AG08396 (cell line): Measurements from ENCODE around the gene RNF149.
"Not testable (repeated sequence)": the region's sequence is repeated elsewhere in the genome, so short reads cannot be mapped to it uniquely, and the experiment has no call there.

Experiments used
- DNase-seq: peaks from one replicate; pipeline ENCODE4 v3.0.0; 2012; ENCODE audit warnings: low spot score, mixed read lengths

The RNF149 gene

DNA sequence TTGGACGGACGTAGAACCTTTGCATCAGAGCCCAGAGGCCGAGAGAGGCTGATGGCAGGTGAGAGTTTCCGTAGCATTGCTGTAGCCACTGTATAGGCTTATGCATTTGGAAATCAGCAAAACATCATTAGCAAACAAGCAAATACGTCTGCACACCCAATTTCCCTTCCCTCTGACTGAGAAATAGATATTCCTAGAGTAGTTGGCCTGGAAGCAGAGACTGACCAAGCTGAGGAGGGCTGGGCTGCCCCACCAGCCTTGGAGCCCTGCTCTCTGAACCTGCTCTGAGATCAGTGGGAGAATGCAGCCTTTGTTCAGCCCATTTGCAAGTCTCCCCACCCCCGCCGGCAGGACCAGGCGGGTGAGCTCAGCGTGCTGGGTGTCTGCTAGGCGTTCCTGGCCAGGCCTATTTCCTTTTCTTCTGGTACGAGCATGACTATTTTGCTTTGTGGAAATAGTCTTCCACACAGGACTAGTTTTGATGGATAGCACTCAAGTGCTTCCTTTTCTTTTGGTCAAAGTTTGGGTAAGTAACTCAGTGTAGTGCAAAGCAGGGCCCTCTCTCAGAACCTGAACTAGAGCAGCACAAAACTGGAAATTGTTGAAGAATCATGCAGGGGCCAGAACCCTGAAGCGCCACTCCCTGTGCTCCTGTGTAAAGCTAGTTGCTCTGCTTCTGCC, 21.9 kb upstream of the RNF149 start:
- no peak for DNase-seq

DNA sequence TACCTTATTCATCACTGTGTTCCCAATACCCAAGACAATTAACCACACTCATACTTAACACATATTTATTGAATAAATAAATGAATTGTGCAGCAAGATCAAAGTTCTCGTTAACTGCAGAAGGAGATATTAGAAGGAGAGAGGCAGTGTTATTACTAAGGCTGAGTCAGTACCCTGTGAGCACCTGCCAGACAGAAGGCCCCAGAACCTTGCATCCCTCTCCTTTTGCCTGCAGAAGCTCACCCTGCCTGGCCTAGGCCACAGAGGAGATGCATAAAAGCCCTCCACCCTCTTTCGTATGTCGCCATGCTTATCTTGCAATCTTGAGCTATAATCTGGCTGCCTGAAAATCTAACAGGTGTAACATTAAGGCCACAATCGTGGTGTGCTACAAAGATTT, 20.5 kb upstream of the RNF149 start:
- no peak for DNase-seq

DNA sequence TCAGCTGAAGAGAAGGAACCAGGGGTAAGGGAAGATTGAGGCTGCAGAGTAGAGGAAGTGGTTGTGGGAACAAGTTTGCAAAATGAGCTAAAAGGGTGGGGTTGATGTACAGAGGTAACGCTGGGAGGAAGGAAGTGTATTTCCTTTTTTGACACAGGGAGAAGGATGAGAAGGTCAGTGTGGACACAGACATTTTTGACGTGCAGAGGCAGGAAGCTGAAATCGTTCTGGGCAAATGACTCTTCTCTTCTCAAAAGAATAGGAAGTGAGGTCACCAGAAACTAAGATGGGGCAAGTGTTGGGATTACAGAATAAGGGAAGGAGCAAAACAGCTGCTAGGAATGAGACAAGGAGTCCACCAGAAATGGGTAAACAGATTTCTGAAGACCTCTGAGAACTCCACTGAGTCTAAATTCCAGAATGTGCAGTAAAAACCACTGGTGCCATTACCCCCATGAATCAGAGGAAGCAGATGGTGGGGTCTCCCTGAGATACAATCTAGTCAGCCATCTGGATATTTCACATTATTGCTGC, 20.0 kb upstream of the RNF149 start:
- no peak for DNase-seq

DNA sequence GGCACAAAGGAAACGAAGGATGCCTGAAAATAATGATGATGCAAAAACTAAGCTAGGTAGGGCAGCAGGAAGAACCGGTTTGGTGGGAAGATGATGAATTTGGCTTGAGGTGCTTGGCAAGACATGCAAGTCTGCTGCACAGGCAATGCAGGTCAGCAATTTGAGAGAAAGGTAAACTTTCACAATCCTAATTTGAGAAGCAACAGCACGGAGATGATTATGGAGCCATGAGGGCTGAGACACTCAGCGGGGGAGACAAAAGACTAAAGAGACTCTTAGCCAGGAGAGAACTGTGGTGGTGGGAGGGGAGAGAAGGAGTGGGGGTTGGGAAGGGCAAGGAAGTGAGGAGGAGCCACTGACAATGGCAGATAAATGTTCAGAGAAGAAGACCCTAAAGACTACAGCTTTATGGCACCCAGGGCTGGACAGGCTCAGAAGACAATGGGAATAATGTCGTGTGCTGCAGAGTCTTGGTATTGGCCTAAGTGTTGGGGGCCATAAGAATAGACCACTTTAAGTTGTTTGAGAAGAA, 19.4 kb upstream of the RNF149 start:
- no peak for DNase-seq

DNA sequence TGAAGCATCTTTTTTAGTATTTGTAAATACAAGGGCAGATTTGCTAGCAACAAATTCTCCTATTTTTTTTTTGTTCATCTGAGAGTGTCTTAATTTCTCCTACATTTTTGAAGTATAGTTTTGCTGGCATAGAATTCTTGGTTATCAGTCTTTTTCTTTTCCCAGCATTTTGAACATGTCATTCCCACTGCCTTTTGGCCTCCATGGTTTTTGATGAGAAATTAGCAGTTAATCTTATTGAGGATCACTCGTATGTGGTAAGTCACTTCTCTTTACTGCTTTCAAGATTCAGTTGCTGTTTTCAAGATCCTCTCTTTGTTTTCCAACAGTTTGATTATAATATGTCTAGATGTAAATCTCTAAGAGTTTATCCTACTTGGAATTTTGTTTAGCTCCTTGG, 16.9 kb upstream of the RNF149 start:
- no peak for DNase-seq

DNA sequence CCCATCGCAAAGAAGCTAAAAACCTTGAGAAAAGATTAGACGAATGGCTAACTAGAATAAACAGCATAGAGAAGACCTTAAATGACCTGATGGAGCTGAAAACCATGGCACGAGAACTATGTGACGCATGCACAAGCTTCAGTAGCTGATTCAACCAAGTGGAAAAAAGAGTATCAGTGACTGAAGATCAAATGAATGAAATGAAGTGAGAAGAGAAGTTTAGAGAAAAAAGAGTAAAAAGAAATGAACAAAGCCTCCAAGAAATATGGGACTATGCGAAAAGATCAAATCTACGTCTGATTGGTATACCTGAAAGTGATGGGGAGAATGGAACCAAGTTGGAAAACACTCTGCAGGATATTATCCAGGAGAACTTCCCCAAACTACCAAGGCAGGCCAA, 8.1 kb upstream of the RNF149 start:
- DNase-seq, result not testable (repeated sequence)

DNA sequence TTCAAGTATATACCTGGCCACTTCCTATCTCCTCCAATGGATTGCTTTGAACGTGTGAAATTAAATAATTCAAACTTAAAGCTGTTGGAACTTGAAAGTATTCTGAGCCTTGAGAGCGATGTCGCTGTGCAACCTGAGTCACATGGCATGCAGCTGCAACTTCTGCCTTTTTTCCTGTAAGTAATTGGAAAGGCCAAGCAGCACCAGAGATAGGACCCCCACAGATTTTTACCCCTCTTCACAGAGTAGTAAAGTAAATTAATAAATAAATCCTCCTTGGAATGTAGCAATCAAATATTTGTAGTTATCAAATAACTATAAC, 3.2 kb upstream of the RNF149 start:
- no peak for DNase-seq

DNA sequence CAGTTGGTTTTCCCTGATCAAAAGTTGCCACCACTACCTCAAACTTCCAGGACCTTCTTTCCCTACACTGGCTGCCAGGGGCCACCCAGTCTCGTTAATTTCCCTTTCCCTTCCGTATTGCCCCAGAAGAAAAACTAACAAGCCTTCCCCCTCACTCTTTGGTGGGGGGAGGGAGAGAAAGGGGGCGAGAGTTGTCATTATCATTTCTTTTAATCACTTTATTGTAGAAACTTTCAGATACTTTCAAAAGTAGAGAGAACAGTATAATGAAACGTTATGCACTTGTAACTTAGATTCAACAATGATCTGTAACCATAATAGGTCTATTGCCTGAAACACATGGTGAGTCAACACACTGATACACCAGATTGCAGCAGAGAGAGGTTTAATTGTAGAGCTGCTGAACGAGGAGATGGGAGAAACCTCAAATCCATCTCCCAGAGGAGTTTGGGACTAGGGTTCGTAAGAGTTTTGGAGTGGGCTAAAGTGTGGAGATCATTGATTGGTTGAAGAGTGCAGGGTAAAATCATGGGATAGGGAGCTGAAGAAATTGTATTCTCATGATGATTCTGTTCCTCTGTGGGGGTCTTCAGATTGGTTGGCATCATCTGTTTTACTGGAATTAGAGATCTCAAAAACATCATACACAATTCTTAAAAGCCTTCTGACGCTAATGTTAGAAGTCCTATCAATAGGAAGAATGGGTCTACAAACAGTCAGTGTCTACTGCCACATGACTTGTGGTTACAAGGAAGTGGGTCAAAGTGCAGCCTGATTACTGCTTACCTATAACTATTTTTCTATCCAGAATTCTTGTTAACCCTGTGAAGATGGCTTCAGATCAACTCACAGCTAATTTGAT, 2.6 kb upstream of the RNF149 start:
- DNase-seq, result no peak

DNA sequence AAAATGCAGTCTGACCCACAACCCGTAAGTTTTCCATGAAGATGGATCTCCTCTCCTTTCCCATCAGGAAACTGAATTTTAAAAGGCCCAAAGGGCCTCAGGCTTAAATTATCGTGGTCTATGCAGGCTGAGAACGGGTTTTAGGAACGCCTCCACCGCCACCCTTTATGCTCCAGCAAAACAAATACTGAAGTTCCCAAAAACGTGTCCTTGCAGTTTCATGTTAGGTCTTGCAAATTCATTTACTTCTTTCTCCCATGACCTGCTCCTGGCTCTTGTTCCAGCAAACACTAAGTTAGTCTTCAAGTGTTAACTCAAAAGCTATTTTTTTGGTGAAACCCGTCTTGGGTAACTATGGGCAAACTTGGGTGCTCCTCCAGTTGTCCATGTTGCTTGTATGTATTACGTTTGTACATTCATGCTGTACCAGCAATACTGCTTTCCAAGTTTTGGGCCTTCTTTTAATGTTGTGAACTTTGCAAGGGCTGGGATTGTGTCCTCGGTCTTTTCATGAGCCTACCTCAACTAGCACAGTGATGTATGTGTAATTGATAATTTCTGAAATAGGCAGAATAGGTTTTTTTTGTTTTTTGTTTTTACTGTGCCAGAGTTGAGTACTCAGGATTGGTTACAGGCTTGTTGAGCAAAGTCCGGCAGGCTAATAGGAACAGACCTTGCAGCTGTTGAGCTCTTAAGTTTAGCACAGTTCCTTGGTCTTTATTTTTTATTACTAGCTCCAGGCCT, 1.8 kb upstream of the RNF149 start:
- DNase-seq, result no peak

DNA sequence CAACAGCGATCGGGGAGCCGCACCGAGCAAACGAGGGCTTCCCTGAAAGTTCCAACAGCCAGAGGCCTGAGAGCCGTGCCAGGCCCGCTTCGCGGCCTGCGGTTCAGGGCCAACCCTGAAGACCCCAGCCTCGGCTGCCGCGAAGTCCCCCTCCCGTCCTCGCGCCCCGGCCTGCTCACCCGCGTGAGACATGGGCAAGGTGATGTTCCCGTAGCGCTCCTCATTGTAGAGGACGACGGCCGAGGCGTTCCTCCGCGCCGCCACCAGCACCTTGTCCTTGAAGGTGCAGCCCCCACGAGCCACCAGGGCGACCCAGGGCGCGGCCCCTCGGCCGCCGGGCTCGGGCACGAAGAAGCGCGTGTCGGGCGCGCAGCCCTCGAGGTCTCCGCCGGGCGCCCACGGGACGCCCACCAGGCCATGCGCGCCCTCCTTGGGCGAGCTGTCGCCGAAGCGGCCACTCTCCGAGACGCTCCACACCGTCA, 510 bp downstream of the RNF149 start:
- DNase-seq, result no peak

DNA sequence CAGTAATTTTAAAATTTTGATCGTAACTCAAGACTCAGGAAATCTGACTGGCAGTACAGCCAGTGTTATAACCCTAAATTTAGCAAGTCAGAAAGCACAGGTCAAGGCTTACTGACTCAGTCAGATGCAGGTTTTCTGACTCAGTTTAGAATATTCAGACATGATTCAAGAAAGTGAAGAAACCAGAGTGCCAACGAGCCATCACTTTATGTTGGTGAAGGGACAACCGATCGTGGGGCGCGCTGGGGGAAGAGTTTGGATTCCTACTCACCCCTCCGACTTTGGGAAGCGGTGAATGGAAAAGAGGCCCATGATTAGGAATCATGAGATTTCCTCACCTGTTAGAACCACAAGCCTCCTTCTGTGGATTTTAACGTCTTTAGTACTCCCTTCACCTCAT, 998 bp downstream of the RNF149 start:
- DNase-seq, result no peak

DNA sequence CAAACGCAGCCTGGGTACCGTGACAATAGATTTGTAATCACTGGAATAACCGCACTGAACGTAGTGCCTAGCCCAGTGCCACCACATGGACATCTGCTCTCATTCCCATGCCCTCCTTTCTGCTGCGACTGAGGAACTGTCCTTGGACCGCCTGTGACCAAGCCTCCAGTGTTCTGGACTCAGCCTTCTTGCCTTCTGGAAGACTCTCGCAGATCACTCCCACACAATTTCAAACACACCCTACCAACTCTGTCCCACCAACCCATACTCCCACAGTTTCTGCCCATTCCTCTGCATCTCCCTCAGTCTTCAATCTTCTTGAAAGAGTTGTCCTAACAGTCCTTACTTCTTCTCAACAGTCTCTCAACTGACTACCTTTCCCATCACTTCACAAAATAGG, 2.1 kb downstream of the RNF149 start:
- DNase-seq, result no peak

DNA sequence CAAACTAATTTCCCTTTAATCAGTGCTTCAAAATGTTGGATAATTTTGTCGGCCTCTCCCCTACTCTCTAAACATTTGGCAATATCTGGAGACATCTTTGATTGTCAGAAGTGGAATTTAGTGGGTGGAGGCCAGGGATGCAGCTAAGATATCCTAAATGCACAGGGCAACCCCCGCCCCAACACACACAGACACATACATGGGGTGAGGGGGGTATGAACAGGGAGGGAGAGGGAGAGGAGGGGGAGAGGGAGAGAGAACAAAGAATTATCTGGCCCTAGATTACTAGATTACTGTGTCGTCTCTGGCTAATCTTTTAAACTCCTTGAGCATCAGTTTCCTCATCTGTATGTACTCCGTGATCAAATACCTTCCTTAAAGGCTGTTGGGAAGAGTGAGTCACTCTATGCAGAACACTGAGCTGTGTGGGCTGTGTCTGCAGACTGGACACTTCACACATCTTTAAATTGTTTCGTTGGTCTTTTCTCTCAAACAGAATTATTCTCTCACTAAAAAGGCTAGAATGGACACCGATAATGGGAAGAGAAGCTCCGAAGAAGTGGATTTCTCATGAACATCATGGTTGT, 2.9 kb downstream of the RNF149 start:
- DNase-seq, result peak; percentile 49

DNA sequence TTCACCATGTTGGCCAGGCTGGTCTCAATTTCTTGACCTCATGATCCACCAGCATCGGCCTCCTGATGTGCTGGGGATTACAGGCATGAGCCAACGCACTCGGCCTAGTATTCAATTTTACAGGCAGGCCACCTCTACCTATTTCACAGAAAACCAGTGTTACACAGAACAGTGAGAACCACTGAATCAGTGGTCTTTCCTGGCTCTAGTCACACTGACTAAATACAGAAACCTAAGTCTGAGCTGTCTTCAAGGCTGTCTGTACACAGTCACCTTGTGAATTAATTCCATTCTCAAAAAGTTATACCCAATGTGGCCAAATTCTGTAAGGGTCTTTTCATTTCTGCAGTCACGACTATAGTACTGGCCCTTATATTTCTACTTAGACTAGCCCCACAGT, 3.5 kb downstream of the RNF149 start:
- DNase-seq, result no peak

DNA sequence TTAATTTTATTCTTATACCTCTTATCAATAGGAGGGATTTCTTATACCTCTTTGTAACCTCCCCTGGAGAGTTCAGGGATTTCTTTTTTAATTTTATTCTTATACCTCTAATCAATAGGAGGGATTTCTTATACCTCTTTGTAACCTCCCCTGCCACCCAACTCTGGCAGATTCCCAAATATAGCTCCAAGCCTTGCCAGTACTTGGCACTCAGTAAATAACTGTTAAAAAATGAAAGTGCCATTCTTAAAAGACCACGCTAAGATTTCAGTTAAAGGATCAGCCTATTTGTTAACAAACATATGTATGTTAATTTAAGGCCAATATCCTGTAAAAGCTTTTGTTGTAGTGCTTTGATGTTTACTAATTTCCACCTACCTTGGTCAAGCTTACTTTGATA, 4.8 kb downstream of the RNF149 start:
- no peak for DNase-seq

DNA sequence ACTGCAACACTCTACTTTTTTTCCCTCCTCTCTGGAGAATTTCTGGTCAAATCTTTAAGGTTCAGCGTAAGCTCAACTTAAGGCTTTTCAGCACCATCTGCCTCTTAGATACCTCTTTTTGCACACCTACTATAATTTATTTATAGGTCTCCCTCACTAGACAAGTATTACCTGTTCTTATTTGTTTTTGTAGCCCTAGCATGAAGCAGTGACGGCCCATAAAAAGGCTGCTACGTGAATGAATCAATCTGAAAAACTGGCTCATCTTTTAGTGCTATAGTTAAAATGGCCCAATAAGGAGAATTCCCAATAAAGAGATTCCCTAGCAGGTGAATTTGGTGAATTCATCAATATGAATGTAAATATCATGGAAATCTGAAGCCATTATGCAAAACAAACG, 6.5 kb downstream of the RNF149 start:
- no peak for DNase-seq

DNA sequence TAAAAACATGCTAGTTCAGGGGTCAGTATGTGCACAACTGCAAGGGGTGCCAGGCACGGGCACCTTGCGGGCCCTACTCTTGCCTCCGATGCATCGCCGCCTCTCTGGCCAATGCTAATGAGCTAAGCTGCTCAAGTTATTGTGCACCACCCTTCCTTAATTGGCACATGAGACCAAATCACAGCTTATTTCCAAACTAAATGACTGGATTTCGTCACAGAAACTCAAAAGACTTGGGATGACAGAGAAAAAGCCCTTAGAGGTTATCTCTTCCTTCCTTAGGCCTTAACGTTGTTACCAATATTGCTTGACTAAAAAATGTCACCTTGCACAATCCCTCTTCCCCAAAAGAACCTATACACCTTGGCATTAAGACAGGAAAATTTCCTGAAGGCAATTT, 7.7 kb downstream of the RNF149 start:
- DNase-seq, result no peak

DNA sequence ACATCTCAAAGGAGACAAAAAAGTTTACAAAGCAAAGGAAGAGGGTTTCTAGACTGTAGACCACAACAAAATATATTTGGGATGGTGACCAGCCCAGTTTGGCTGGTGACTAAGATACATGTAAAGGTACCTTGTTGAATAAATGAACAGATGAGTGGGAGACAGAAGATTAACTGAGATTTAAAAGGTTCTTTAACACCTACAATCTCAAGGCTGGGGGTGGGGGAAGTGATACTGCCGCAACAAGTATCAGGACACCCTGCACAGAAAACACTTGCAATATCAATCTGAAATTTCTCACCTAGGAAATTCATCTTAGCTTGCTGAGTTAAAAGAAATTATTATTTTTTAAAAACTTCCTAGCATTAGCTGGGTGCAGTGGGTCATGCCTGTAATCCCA, 8.3 kb downstream of the RNF149 start:
- DNase-seq, result no peak

DNA sequence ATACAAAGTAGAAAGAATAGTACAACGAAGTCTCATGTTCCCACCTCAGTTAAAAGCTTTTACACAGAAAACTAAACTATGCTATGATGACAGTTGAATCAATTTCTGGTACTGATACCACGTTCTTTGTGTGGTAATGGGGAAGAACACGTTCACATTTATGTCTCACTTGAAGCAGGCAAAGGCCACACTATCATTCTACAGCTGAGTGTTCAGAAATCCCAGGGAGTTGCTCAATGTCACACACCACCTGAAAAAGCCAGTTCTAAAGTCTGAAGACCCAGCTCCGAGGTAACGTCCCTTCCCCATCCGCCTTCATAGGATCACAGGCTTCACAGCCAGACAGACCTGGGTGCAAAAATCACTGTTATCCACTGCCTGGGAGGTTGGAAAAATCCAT, 8.9 kb downstream of the RNF149 start:
- DNase-seq, result no peak

DNA sequence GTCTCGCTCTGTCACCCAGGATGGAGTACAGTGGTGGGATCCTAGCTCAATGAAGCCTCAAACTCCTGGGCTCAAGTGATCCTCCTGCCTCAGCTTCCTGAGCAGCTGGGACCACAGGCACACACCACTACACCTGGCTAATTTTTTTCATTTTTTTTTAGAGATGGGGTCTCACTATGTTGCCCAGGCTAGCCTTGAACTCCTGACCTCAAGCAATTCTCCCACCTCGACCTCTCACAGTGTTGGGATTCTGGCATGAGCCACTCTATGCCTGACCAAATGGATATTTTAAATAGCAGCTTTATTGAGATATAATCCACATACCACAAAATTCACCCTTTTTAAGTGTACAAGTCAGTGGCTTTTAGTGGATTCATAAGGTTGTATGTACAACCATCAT, 11.1 kb downstream of the RNF149 start:
- DNase-seq, result no peak

DNA sequence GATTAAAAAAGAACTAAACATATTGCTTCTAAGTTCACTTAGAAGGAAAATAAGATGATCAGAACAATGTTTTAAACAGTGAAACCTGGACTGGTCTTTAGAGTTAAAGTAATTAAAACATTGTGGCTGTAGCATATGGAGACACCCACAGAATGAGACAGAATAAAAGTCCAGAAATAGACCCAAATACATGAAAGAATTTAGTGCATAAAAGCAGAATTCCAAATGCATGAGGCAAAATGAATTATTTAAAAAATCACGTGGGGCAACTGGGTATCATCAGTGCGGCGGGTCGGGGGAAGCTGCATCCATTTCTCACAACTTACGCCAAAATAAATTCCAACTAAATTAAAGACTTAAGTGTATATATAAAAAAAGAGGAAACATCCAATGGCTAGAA, 12.1 kb downstream of the RNF149 start:
- DNase-seq, result no peak

DNA sequence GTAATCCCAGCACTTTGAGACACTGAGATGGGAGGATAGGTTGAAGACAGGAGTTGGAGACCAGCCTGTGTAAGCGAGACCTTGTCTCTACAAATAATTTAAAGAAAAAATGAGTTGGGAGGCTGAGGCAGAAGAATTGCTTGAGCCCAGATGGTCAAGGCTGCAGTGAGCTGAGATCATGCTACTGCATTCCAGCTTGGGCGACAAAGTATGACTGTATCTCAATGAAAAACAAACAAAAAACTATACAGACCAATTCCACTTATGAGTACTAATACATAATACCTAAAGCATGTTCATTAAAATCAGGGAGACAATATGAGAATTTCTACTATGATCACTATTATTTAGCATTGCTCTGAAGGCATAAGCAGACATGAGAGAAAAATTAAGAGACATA, 12.6 kb downstream of the RNF149 start:
- DNase-seq, result no peak
